Stromal cell of bone marrow (primary cell): ENCODE results near the gene ELOVL7.
"Not testable (repeated sequence)": the region's sequence is repeated elsewhere in the genome, so short reads cannot be mapped to it uniquely, and the experiment has no call there.

Experiments used
- DNase-seq: peaks from one replicate; pipeline ENCODE4 v3.0.0-alpha.2; 2012; ENCODE audit warnings: low read depth

The ELOVL7 gene

DNA sequence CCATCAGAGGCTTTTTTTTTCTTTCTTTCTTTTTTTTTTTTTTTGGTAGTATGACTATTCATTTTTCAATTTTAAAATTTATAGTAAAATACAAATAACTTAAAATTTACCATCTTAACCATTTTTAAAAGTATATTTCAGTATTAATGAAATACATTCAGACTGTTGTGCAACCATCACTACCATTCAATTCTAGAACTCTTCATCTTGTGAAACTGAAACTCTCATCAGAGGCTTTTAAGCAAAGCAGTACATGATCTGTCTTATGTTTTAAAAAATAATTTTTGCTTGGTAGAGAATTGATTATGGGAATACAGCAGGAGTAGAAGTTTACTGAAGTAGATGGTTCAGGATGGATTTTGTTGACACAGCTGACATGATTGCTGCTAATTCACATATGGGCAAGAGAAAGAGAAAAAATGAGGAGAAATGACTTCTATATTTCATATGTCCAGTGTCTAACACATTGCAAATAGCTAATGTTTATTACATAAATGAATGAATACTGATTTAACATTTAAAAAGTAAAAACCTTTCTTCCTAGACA lies 13.4 kb downstream of the ELOVL7 start:
- DNase-seq: no peak

DNA sequence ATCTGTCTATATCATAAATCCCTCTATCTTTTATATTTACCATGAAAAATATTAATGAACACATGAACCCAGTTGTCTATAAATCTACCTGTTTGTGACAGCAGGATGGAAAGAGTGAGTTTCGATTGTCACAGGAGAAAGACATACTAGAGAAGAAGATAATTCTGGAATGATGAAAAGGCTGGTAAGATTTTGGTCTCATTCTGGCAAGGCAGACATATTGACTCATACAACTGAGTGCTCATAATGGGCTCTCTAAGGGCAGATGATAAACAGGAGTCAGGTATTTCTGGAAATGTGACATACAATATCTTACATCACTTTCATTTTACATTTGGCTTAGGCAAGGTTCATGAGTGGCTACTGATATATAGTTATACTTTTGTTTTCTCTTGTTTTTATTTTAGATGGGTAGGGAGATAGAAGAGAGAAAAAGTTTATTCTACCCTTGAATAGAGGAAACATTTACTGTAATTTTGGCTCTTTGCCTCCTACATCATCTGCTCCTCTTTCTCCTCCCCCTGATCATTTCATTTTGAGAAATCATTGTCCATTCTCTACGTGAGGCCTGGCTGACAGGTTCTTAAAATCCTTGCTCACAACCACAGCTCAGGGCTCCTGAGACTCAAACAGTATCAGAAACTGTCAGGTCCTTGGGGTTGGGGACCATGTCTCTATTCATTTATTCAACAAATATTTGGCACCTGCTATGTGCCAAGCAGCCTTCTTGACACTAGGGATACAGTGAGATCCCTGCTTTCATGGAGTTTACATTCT lies 14.4 kb downstream of the ELOVL7 start:
- no peak for DNase-seq

DNA sequence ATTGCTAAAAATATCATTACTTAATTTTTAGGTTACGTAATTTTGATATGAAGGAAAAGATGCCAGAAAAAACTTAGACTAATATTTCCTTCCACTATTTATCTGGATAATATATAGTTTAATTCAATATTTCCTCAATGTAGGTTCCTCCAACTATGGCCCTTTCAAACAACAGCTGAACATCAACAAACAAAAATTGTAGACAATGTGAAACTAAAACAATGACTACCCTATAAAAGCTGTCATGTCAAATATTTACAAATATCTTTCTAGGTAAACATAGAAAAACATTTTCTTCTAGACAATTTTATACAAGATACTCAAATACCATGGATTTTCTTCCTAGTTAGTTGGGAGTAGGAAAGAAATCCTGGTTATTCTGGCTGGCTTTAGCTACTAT lies 16.9 kb downstream of the ELOVL7 start:
- DNase-seq: no peak

DNA sequence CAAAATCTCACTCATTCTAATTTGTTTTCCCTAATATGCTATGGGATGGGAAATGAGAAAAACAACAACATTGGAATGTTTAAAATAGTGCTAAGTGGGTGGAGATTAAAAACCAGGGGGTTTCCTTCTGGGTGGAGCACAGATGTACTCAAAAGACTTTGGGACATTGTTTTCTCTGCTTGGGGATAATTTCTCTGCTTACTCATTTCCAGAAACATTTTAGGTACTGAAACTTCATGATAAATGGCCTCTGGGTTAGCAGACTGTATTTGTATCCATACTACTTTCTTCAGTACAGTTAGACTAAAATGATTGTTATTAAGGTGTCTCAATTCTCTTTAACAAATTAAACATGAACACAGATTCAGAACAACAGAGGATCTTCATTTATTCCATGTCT lies 17.4 kb downstream of the ELOVL7 start:
- no peak for DNase-seq

DNA sequence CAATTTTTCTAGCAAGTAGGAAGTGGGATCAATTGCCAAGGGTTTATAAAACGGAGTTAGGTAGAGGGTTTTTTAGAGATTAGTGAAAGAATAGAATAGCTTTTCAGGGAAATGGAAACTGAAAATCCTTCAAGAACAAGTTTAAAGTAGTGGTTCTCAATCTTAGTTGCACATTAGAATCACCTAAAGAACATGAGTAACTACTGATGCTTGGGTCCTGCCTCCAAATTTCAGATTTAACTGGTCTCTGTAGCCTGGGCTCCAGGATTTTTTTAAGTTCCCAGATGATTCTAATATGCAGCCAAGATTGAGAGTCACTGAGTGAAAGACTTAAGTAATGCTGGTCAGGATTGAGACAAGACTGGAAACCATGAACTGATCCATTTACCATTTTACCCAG lies 20.5 kb downstream of the ELOVL7 start:
- DNase-seq: no peak

DNA sequence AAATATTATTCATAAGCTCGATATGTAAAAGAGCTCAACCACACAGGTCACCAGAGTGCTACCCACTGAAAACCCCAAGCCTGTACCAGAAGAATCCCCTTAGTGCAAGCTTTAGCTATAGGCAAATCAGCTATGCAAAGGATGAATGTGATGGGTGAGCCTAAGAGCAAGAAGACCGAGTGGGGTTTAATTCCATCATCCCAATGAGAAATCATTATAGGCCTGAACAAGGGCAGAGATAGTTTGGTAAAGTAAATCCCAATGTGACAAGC lies 21.8 kb downstream of the ELOVL7 start:
- no peak for DNase-seq

DNA sequence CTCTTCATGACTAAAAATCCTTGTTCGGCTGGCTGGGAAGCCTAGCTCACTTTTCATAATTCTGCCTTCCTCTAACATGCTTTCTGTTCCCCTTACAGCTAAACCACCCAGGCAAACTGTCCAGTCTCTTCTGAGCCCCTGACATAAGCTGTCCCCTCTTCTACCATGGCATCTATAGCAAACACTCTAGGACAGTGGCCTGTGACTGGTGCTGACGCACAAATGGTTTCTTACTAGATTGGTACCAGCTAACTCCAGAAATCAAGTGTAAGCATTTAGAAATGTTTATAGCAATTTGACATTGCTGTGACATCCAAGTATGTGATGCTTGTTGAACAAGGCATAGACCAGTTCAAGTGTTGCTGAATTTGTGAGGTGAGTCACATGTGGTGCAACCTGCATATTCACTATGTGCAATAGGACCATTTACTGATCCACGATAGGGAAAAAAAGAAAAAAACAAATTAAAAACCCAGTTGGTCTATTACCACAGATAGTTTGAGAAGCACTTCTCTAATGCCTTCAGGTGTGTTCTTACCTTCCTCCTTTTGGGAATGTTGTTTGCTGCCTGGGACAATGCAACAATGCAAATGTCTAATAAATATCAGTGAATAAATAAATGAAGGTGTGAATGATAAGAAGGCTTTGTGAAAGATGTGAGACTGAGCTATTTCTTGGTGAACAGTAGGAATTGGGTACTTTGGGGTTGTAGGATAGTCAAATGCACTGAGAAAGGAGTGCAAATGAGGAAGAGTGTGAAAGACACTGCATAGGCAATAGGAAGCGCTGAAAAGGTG lies 22.4 kb downstream of the ELOVL7 start:
- no peak for DNase-seq

DNA sequence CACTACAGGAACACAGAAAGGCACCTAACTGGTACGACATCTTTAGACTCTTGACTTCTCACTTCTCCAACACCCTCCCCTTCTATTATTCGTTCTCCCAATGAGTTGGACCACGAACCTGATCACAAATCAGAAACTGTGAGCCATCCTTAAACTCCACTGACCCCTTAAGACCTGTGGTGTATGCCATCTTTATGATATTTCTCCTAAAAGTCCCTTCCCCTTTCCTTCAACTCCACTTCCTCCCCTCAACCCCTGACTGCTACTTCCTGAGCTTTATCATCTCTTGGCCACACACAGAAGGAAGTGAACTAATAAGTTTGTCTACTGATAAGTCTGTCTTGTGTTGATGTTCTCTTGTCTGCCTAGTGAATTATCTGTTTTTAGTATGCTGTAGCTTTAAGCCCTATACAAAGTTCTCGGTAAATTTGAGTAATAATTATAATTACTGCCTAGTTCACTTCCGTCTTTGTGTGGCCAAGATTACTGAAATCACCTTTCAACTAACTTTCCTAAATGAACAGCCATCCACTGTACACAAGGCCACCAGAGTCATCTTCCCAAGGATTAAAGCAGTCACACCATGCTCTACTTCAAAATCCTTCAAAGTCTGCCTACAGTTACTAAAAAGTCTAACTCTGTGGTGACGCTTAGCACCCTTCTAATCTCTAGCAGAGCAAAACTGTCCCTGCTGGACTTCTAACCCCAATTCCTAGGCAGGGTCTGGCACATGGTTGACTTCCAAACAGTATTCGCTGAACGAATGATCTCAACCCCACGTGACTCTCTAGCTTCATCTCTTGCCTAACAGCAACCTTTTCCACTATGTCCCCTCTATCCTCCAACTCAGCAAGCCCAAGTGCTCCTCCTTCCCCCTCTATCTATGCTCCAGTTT lies 23.2 kb downstream of the ELOVL7 start:
- no peak for DNase-seq

DNA sequence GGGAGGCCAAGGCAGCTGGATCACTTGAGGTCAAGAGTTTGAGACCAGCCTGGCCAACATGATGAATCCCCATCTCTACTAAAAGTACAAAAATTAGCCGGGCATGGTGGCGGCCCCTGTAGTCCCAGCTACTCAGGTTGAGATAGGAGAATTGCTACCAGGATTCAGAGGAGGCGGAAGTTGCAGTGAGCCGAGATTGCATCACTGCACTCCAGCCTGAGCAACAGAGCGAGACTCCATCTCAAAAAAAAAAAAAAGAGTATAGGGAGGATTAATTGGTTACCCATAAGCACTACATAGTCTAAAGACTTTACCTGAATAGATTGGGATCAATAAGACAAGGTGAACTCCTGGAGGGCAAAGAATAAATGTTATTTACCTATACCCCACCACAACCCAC lies 27.9 kb downstream of the ELOVL7 start:
- not testable (repeated sequence) for DNase-seq

DNA sequence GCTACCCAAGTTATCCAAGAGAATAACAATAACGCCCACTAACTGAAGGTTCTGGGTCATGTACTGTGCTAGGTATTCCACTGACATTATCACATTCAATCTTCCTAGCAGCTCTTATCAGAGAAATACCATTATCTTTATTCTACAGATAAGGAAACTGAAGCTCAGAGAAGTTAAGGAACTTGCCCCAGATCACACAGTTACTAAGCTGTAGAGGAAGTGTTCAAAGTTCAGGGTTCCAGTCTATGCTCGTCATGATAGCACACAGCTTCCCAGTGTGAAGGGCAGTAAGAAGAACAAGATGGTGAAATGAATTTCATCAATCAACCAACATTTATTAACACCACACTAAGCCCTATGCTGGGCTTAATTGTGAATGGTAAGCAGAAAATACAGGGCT lies 29.6 kb downstream of the ELOVL7 start:
- no peak for DNase-seq

DNA sequence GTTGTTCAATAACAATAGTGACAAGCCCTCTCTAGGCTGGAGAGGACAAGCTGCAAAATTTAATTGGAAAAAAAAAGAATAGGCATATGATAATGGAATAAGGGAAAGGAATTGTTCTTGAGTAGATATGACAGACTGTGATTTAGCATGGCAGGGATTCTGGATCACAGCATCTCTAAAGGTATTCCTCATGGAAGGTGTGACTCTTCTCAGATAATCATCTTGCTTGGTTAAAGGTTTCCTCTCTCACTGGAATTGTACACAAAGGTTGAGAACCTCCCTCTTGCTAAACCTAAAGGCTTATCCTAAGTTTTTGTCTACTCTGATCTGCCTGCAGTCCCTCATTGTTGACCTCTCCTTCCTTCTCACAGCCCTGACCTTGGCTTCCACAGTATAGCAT lies 31.6 kb downstream of the ELOVL7 start:
- DNase-seq: no peak

DNA sequence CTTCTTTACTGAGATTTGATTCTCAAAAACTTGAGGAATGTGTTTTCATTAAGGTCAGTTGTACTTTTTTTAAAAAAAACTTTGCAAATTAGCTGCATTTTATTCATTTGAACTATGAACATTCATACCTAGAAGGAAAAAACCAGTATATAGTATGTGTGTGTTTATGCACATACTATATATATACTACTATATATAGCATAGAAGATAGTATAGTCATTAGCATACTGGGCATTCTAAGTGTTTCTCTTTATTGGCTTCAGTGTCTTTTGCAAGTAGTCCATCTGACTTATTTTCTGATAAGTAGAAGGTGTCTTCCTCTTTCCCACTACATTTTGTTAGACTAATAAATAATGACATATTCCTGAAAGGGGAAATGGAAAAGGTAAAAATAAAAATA lies 33.0 kb downstream of the ELOVL7 start:
- DNase-seq: no peak

DNA sequence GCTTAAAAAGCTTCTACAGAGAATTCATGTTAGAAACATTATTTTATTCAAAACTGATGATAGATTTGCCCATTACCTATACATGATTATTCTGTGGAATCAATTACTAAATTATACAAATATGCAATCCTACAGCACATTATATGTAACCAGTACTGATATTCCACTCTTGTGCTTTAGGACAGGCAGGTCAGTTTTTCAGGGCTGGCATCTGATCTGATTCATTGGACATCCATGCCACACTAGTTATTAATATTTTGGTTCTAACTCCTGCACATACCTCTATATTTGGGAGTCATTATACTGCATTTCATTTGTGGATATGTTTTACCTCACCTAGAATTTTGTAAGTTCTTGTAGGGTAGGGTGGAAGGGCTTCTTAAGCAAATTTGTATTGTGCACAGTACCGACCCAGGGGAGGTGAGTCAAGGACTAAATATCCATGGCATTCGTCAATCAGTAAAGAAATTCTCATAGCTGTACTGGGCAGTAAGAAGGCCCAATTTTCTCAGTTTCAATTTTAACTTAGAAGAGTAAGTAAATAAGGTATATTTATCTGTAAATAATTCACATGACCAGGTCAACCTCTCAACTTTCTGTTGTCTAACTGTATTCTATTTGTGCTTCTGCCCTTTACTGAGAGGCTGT lies 33.5 kb downstream of the ELOVL7 start:
- peak; percentile 14 for DNase-seq

DNA sequence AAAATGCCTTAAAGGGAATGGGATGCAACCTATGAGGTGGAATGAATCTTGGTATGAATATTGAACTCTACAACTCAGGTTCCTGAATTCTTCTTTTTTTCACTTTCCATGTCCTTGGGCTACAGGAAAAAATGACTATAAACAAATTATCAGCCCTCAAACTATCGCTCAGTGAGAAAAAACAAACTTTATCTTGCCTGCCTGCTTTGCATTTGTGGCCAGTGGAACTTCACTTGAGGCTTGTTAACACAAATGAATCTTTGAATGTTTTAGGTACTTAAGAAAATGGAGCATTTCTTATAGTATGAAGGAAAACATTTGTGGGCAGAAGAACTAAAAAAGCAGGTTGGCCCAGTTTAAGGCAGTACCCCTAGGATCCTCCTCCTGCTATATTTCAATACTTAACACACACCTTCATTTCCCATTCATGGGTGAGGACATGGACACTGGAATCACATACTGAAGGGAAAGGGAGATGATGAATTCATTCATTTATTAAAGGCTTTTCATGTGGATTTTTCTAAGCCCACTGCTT lies 34.1 kb downstream of the ELOVL7 start:
- DNase-seq: no peak

DNA sequence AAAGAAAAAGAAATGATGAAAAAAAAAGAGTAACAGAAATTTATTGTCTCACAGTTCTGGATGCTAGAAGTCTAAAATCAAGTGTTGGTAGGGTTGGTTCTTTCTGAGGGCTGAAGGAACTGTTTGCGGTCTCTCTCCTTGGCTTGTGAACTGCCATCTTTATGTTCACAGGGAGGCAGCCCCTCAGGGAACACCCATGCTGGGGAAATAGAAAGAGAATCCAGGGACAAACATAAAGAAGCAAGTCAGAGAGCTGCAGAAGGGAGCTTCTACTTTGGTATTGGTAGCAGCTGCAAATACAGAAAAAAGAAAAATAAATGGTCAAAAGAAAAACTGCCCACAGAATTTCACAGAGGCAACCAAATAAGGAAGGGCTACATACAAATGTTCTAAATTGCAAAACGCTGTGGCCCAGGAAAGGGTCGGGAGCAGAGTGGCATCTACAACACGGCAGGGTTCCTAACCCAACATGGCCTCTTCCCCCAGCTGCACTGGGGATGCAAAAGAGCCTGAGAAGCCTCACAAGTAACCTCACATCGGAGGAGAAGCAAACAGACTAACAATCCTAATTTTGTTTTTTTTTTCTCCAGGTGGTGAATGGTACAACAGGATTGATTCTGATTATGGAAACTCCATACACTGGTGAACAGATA lies 37.4 kb downstream of the ELOVL7 start:
- DNase-seq: no peak

DNA sequence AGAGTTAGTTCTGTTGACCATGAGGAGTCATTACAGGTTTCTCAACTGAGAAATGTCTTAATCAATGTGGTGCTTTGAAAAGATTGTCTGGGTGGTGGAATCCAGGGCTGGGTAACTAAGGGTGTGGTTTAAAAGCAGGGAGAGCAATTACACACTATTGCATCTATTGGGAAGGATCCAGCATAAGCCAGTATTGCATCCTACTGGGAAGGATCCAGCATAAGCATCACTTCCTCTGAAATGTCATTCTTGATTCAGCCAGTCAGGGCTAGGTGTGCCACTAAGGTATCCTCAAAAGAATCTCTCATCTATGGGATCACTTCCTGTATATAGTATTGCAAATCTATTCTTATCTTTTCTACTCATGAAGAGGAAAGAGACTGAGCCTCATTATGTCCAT lies 38.6 kb downstream of the ELOVL7 start:
- DNase-seq: no peak

DNA sequence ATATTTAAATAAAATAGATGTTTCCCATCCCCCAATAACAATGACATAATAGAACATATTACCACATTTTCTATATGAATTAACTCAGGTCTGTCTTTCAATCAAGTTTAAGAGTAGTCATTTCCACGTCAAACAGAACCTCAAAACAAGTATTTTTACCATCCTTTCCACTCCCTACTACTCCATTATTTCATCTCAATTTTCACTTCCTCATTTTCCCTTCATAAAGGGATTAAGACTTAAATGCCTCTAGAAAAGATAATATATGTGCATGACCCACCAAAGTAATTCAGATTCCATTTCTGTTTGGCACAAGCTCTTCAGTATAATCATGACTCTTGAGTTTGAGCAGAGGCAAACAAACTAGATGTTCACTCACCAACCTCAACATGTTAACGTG lies 40.4 kb downstream of the ELOVL7 start:
- DNase-seq: no peak

DNA sequence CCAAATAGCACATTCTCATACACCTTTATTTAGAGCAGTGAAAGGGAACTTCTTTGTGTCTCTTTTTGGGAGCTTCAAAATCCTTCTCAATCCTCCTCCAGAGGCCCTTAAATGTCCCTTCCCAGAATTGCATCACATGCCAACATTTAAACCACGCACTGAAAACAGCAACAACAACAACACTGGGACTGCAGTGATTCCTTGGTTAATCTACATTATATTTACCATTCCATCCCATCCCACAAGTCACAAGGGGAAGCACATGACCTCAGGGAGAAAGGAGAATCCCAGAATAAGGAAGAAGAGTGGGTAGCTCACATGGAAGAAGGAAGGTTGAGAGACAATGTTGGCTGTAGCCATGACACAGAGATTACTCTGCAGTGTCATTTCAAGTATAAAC lies 41.1 kb downstream of the ELOVL7 start:
- DNase-seq: no peak

DNA sequence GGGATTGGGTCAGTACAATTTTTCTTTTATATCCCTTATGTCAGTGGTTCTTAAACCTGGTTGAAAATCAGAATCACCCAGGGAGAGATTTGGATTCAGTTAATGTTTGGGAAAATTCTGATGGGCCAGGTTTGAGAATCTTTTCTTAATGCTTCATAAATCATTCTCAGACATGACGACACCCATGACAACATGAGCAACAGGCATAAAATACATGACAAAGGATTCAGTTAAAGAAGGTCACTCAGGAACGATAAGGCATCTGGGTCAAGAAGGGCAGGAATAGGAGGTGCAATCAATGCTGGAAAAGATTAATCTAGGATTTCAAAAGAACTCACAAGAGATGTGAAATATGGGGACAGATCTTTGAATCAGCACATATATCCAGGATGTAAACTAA lies 41.8 kb downstream of the ELOVL7 start:
- DNase-seq: no peak

DNA sequence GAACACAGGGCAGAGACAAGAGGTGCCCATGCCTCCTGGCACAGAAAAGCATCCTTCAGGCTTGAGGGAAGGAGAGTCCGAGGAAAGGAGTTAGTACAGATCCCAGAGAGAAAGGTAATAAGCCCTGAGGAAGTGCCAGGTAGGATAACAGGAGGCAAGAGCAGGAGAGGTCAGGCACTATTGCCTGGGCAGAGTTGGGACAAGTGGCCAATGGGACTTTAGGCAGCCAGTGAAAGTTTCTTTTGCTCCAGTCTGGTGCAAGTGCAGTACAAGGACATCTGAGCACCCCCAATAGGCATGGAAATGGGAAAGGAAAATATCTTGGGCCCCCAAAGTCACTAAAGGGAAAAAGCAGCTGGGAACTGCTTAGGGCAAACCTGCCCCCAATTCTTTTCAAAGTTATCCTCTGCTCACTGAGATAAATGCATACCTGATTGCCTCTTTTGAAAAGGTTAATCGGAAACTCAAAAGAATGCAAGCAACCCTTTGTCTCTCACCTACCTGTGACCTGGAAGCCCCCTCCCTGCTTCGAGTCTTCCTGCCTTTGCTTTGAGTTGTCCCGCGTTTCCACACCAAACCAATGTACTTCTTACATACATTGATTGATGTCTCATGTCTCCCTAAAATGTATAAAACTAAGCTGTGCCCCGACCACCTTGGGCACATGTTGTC lies 46.5 kb downstream of the ELOVL7 start:
- DNase-seq: no peak
